Right ventricle myocardium superior (tissue), 1 donor: ENCODE results near the gene FDXACB1. TPM values are rescaled to one million over a fixed set of nuclear protein-coding genes. Genes with fewer than 3 reads are reported as not detected.
"Not testable (repeated sequence)": the region's sequence is repeated elsewhere in the genome, so short reads cannot be mapped to it uniquely, and the experiment has no call there.

Experiments
- ATAC-seq: fragments of 200-7000 bp; cut with Tn5 transposase; one replicate; pipeline ENCODE4 v1.9.1; 2020; ENCODE audit warnings: mild to moderate bottlenecking; ENCODE audit not compliant: poor library complexity
- DNase-seq: peaks from one replicate; pipeline ENCODE4 v3.0.0-alpha.2; 2020
- intact Hi-C: fragments of 100-400 bp; cut with DNase I; formaldehyde crosslinking; loops from one replicate; pipeline ENCODE4 v1.11.2; 2022
- total RNA-seq: library from RNA; stranded (reverse); fragmentation: NEBNext Ultra II Directional; extraction: Animal tissue kit (Norgen Biotek cat#: 25700); gene quantifications from one replicate; pipeline ENCODE4 v1.2.1, GENCODE V29; 2021
- donor health status: DM: no; HTN: yes; CAD: no; lungs with severe emphysema.

FDXACB1 gene
- total RNA-seq, 1 donor from 2014 or later: 0.86 TPM

DNA sequence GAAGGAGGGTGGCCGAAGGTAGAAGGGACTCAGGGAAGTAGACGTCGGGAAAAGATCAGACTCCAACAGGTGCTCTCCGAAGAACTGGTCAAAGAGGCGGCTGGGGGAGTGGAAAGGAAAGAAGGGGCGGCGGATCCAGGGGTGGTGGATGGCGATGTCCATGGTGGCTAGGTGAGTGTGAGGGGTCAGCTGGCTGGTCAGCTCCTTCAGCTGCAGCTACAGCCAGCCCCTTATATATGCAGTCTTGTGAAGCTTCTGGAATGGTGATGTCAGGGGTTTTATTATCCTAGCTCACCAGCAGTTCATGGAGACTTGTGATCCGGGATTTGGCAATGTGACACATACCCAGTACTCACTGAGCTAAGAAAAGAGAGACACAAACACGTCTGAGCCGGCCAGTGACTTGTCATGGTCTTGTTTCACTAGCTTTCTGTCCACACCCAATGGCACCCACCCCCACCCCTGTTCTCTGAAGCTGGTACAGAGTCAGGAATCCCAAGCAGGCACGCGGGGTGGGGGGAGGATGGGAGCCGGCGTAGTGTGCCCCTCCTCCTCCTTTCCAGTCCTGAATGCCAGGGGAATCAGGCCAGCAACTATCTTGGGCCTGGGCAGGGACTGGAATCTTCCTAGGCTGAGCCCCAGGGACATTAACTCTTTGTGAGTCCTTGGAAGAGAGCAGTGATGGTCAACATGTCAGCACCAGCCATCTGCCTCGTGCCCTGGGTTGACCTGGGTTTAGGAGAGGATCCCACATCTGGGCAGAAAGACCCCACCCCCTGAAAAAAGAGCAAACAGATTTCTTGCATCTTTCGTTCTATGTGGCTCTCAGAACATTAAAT is 32.8 kb upstream of the FDXACB1 start, which contains the start of gene CRYAB:
CRYAB (minus strand) TSS at position 208 of the 839 bp plus-strand sequence; CDS start at position 162, 46 bp downstream.
- DNase-seq (peak; percentile 92), ATAC-seq (peak; percentile 72)
- intact Hi-C loops: no loop called here

DNA sequence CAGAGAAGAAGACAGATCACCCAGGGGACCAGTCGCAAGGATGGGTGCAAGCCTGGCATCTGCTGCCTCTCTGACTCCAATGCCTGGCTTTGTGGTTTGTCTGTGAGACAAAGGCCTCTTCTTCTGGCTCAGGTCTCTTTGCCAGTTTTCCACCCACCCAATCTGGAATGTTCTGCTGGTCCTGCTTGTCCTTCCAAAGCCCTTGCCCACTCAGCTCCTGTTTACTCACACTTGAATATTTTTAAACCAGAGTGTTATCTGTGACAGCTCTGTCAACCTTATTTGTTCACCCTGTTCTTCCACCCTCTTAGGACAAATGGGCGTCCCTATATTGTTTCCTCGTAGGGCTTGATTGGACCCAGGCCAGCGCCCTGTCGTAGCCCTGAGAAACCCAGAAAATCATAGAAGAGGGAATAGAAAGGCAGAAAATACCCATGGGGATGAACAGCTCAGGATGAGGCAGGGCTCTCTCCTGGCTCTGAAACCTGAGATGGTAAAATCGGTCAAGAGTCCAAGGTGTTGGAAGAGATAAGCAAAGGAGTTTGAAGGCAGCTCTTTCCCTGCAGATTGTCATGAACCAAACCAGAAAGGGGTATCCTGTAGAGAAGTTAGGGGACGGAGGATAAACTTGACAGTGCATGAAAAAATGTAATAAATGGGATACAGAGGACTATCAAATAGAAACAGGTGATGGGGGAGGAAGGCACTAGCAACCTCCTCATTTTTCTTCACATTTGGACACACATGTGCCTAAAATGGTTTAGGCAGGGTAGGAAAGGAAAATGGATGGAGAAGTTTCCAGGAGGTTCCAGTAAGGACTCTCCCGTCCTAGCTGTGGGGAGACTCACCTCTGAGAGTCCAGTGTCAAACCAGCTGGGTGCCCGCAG is 32.0 kb upstream of the FDXACB1 start:
- intact Hi-C loops: no loop called here
- DNase-seq: peak; percentile 57
- ATAC-seq: peak; percentile 19

DNA sequence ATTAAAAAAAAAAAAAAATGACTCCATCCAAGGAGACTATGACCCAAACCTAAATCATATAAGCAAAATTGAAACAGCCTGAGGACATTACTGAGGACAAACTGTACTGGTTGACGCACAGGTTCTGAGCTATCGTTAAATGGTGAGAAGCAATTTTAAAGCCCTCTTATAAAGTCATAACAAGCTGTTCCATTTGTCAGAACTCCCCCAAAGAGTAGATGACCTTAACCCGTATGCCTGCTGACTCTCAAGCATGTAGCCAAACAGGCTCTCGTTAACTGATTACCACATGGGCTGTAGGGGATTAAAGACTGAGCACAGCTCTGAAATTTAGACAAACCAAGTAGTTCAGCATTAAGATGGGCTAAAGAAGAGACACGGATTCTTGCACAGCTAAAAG is 30.4 kb upstream of the FDXACB1 start:
- intact Hi-C loops: no loop called here
- no peak for DNase-seq
- no peak for ATAC-seq

DNA sequence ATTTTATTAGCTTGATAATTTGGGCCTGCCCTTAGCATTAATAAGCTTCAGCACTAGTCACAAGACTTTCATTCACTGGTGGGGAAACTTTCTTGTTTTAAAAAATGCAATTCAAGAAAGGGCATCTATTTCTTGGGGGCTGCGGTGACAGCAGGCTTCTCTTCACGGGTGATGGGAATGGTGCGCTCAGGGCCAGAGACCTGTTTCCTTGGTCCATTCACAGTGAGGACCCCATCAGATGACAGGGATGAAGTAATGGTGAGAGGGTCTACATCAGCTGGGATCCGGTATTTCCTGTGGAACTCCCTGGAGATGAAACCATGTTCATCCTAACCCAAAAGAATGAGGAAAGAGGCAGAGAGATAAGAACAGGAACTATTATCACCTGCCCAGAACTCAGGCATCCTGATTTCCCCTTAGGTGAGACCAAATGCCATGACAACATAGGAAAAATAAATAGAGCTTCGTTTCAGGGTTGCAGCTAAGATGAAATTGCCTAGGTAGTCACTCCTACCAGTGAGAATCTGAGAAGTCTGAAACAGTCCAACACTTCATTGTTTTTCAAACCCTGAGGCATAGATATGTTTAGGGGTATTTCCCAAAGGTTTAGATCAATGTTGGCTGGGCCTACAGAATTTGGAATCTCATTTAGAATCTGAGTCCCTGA is 29.8 kb upstream of the FDXACB1 start:
- no peak for ATAC-seq
- intact Hi-C loops: no loop called here
- DNase-seq: no peak

DNA sequence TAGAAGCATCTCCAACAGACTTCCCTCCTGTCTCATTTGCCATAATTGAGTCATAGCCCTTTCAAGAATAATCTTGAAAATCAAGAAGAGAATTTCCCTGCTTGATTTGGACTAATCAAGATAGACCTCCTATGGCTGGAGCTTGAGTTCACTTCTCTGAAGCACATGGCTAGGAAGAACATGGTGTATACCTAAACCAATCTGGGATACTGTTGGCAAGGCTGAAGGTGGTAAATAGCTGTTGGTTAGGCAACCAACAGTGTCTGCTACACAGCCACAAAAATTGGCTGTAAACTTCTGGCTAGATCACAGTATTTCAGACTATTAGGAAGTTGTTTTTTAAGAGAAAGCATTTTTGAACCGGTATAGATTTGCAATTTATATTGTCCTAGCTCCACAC is 27.7 kb upstream of the FDXACB1 start:
- no peak for DNase-seq
- intact Hi-C loops: no loop called here
- peak; percentile 36 for ATAC-seq

DNA sequence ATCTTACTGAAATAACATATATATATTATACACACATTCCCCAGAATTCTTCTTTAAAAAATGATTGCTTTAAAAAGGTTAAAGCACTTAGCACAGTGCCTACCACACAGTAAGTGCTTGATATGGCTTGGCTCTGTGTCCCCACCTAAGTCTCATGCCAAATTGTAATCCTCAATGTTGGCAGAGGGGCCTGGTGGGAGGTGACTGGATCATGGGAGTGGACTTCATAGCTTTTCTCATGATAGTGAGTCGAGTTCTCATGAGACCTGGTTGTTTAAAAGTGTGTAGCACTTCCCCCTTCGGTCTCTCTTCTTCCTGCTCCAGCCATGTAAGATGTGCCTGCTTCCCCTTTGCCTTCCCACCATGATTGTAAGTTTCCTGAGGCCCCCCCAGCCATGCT is 26.4 kb upstream of the FDXACB1 start:
- intact Hi-C loops: no loop called here
- ATAC-seq (peak; percentile 53), DNase-seq (no peak)

DNA sequence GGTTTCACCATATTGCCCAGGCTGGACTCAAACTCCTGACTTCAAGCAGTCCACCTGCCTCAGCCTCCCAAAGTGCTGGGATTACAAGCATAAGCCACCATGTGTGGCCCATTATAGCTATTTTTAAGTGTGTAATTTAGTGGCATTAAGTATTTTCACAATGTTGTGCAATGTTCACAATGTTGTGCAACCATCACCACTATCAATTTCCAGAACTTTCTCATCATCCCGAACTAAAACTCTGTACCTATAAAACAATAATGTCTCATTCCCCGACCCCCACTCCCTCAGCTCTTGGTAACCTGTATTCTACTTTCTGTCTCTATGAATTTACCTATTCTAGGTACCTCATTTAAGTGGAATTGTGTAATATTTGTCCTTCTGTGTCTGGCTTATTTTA is 7.9 kb upstream of the FDXACB1 start:
- ATAC-seq (no peak), DNase-seq (no peak)
- intact Hi-C loops: no loop called here

DNA sequence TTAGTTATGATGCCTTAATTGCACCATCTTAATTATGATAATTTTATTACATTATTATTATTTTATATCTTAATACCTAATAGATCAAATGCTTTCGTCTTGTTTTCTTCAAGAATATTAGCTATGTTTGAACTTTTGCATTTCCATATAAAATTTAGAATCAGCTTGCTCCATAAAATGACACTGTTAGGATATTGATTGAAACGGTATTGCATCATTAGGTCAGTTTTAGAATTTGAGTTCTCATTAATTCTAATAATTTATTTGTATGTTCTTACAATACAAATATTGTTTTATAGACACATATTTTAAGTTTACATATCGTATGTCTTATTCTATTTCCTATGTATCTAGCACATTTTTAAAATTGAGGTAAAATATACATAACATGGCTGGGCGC is 7.1 kb upstream of the FDXACB1 start:
- no peak for ATAC-seq
- intact Hi-C loops: no loop called here
- DNase-seq: no peak

DNA sequence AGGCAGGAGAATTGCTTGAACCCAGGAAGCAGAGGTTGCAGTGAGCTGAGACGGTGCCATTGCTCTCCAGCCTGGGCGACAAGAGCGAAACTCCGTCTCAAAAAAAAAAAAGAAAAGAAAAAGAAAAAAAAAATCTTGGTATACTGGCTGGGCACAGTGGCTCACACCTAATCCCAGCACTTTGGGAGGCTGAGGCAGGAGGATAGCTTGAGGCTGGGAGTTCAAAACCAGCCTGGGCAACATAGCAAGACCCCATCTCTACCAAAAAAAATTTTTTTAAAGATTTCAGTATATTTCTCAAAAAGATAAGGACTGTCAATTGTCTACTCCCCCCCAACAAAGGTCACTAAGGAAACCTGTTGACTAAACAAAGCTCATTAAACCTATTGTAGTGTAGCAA is 6.1 kb upstream of the FDXACB1 start:
- DNase-seq, intact Hi-C loops, ATAC-seq: not testable (repeated sequence)

DNA sequence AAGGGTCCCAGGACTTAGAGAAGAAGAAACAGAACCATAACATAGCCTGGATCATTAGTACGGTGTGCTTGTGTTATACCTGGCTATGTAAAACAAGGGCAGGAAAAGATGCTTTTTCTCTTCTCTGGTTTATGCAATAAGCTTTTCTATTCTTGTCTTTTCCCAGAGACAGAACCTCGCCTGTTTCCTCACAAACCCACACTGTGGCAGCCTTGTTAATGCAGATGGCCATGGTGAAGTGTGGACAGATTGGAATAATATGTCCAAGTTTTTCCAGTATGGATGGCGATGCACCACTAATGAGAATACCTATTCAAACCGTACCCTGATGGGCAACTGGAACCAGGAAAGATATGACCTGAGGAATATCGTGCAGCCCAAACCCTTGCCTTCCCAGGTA is 3.2 kb upstream of the FDXACB1 start:
- no peak for DNase-seq
- intact Hi-C loops: no loop called here
- ATAC-seq: no peak

DNA sequence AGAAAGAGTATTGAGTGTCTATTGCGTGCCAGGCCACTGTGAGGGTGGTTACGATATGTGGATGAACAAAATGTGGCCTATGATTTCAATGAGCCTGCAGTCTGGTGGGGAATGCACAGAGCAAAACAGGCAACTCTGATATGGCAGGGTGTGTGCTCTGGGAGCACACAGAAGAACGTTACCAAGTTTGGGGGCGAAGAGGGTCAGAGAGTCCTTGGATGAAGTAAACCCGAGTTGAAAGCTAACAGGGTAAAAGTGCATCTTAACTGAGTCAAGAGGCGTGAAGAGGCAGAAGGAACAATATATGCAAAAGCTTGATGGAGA is 634 bp upstream of the FDXACB1 start:
- intact Hi-C loops: loop anchor here (5.0 to 10.0 kb wide), 3 partner anchors 48 to 205 kb away; partner anchors contain the start of genes SDHD and TIMM8B
- ATAC-seq: peak; percentile 13
- no peak for DNase-seq

DNA sequence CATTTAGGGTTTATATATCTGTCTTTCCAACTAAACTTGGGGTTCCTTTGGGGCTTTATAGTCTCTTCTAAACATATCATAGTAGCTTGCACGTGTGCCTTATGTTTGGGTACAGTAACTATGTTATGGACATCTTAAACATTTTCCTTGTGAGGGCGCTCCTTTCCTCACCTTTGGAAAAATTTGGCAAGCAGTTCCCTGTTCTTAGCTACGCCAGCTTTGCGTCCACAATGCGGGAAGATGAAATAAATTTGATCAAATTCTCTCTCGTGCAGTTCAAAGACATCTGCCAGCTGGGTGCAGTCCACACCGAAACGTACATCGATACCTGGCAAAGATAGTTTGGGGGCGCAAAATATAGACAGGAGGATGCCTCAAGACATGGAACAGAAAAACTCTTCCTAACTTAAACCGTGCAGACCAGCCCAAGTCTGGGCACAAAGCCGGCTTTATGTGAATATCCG is 548 bp downstream of the FDXACB1 start:
- DNase-seq (no peak), ATAC-seq (peak; percentile 1)
- intact Hi-C loops: loop anchor here (5.0 to 10.0 kb wide), 3 partner anchors 49 to 206 kb away; partner anchors contain the start of genes SDHD and TIMM8B

DNA sequence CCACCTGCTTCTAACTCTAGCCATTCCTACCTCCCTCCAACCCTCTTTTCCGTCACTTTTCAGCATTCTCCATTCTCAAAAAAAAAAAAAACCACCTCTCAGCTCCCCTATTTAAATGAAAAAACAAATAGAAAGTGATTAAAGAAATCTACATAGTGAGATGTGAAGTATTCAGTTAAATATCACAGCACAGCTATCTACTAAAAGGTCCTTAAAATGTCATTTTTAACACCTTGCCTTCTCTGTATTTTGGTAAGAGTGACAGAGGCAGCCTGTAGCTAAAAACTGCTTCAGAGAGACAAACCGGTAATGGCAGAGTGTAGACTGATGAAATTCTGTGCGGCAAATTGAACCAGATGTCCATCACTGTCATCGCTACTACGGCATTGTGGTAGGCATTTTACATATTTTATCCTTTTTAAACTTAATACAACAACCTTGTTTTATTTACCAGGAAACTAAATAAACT is 7.2 kb downstream of the FDXACB1 start:
- no peak for DNase-seq
- peak; percentile 37 for ATAC-seq
- intact Hi-C loops: loop anchor here (10.0 kb wide), 1 partner anchor 213 kb away; the partner anchor contains the start of genes SDHD and TIMM8B

DNA sequence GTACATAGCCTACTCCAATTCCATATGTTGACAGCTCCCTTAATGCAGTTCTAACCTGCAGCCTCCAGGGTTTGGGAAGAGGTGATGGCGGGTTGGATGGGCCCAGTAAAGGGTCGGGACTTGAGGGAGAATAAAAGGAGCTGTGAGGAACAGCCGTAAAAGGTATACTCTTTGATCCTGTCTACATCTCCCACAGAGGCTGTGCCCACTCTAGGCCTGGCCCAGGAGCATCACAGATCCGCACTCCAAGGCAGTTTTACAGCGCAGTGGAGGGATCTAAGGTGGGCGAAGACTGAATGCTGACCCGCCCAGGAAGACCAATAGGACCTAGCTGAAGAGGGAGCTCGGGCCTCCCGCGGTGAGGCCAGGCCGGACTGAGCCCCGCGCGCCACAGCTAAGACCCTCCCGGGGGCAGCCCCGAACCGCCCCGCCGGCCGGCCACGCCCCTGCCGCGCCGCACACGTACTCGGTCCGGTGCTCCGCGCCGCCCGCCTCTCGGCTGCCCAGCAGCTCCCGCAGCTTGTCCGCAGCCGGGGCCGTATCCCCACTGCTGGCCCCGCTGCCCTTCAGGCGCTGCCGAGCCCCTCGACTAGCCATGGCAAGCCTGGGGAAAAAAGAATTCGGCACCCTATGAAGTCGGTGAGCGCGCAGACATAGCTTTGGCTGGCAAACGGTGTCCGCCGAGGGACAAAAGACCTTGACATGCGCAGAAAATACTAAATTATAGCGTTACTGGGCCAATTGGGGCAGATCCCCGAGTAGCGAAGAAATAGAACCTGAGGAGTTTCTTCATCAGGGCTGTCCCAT is 7.9 kb downstream of the FDXACB1 start, which contains the start of gene ALG9:
ALG9 (minus strand) TSS at position 696 of the 807 bp plus-strand sequence; CDS start at position 597, 99 bp downstream.
- intact Hi-C loops: loop anchor here (10.0 kb wide), 1 partner anchor 214 kb away; the partner anchor contains the start of genes SDHD and TIMM8B
- ATAC-seq: peak; percentile 96
- DNase-seq: peak; percentile 89

DNA sequence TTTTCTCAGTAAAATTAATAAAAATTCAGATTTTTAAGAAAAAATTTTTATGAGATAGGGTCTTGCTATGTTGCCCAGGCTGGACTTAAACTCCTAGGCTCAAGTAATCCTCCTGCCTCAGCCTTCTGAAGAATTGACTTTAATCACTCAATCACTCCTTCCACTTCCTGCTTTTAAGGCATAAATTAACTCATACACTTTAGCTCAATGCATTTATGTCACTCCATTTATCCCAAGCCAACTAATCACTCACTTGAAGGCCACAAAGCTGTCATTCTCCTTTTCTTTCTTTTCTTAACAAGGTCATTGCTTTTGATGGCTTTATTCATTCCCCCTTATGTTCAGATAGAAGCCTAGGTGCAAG is 8.5 kb downstream of the FDXACB1 start:
- intact Hi-C loops: loop anchor here (10.0 kb wide), 1 partner anchor 214 kb away; the partner anchor contains the start of genes SDHD and TIMM8B
- DNase-seq (no peak), ATAC-seq (no peak)

DNA sequence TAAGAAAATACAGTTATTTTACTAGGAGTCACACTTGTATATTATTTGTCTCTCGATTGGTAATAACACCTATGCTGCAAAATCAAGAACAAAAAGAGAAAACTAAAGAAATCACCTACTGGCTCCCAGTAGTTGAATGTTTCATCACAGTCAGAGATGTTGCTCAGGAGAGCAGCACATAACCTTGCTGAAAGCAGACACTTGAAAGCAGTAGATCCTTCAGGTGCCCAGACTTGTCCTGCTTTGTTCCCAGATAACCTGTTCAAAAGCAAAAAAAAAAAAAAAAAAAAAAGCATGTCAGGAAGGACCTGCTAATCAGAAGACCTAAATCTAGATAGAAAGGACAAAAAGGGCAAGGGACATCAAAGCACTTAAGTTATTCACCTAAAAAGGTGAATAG is 8.9 kb downstream of the FDXACB1 start:
- no peak for ATAC-seq
- intact Hi-C loops: loop anchor here (10.0 kb wide), 1 partner anchor 215 kb away; the partner anchor contains the start of genes SDHD and TIMM8B
- no peak for DNase-seq

DNA sequence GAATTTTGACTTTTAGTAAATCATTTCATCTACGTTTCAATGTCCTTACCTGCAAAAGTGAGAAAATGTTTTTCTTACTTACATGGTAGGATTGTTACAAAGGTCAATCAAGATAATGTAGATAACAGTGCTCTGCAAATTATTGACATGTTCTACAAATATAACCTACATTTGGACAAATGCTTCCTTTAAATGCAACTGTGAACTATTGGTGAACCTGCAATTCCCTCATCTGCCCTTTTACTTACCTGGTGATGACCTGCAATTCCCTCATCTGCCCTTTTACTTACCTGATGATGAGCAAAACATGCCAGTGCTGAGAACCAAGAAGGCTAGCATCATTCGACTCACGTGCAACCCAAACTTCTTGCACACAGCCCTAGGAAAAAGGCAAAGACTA is 18.7 kb downstream of the FDXACB1 start:
- intact Hi-C loops: no loop called here
- ATAC-seq (no peak), DNase-seq (no peak)

DNA sequence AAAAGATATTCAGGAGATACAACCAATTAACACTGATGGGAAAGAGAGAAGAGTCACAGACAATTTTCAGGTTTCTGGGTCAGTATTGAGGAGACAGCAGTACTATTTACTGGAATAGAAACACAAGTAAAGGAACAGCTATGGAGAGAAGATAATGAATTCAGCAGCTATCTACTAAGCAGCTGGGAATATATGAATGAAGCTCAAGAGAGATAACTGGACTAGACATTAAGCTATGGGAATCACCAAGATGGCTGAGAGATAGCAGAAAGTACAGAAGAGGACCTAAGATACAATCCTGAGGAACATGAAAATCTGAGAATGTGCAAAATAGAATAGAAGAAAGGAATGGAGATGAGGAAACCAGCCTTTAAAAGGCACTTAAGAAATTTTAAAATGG is 23.5 kb downstream of the FDXACB1 start:
- intact Hi-C loops: no loop called here

More for the DNA sequence above, 23.5 kb downstream of the FDXACB1 start:
- no peak for DNase-seq
- no peak for ATAC-seq
